ENCODE results near the gene FBRS. TPM values are rescaled to one million over a fixed set of nuclear protein-coding genes. Genes with fewer than 3 reads are reported as not detected.
A peak's percentile ranks its signal among the peaks of the same experiment; 100 is the strongest.

Gene FBRS
- total and polyA plus RNA-seq, 3 donors from 2014 or later, result 140 to 302 (median 165) TPM

DNA sequence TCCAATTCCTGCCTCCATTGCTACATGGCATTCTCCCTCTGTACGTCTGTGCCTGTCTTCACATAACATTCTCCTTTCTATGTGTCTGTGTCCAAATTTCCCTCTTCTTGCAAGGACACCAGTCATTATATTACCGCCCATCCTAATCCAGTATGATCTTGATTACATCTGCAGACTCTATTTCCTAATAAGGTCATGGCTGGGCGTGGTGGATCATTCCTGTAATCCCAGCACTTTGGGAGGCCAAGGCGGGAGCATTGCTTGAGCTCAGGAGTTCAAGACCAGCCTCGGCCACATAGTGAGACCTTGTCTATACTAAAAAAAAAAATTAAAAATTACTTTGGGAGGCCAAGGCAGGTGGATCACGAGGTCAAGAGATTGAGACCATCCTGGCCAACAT is 12.5 kb upstream of the FBRS start:
- TF ChIP-seq, protein P1, sequence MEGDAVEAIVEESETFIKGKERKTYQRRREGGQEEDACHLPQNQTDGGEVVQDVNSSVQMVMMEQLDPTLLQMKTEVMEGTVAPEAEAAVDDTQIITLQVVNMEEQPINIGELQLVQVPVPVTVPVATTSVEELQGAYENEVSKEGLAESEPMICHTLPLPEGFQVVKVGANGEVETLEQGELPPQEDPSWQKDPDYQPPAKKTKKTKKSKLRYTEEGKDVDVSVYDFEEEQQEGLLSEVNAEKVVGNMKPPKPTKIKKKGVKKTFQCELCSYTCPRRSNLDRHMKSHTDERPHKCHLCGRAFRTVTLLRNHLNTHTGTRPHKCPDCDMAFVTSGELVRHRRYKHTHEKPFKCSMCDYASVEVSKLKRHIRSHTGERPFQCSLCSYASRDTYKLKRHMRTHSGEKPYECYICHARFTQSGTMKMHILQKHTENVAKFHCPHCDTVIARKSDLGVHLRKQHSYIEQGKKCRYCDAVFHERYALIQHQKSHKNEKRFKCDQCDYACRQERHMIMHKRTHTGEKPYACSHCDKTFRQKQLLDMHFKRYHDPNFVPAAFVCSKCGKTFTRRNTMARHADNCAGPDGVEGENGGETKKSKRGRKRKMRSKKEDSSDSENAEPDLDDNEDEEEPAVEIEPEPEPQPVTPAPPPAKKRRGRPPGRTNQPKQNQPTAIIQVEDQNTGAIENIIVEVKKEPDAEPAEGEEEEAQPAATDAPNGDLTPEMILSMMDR (IDR thresholded peaks at IDR 0.05), result no peak
- WGBS, 2 donors, result 76 to 83% methylated on average over 6 of the region's 6 CpGs
- Histone ChIP-seq H3K36me3 (ENCODE audit: low read depth, missing control alignments) (no peaks in the 10 kb centered on the region), H3K27me3 (no peaks in the 10 kb centered on the region), H3K4me1 (no peaks in the 10 kb centered on the region), H3K4me3 (no peak overlapping the region), H3K27ac (no peak overlapping the region), H3K9me3 (no peaks in the 10 kb centered on the region)
- intact Hi-C loops (cut with DNase I; ENCODE audit: low total_unique reads), result no loop called here
- no peak for DNase-seq

DNA sequence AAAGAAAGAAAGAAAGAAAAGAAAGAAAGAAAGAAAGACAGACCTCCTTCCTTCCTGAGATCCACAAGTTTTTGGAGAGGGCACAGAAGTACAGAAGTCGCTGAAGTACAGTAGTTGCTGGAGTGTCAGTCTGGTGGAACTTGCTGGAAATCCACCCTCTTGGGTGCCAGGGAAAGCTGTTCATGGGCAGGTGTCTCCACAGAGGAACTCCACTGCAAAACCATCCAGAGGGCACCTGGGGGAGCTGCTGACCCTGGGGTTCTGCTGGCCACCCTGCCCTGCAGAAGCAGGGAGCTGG is 11.0 kb upstream of the FBRS start:
- Histone ChIP-seq H3K4me3 (no peak overlapping the region), H3K4me1 (peaks cover 7% of the 10 kb centered on the region), H3K27ac (no peak overlapping the region), H3K27me3 (no peaks in the 10 kb centered on the region), H3K36me3 (ENCODE audit: low read depth, missing control alignments) (no peaks in the 10 kb centered on the region), H3K9me3 (no peaks in the 10 kb centered on the region)
- TF ChIP-seq, protein P1 (IDR thresholded peaks at IDR 0.05), result no peak
- TF ChIP-seq POLR2A (IDR thresholded peaks at IDR 0.05), result no peak
- intact Hi-C loops (cut with DNase I; ENCODE audit: low total_unique reads), result no loop called here
- 81 to 83% methylated on average over 1 of the region's 1 CpG for WGBS, 2 donors
- no peak for DNase-seq

DNA sequence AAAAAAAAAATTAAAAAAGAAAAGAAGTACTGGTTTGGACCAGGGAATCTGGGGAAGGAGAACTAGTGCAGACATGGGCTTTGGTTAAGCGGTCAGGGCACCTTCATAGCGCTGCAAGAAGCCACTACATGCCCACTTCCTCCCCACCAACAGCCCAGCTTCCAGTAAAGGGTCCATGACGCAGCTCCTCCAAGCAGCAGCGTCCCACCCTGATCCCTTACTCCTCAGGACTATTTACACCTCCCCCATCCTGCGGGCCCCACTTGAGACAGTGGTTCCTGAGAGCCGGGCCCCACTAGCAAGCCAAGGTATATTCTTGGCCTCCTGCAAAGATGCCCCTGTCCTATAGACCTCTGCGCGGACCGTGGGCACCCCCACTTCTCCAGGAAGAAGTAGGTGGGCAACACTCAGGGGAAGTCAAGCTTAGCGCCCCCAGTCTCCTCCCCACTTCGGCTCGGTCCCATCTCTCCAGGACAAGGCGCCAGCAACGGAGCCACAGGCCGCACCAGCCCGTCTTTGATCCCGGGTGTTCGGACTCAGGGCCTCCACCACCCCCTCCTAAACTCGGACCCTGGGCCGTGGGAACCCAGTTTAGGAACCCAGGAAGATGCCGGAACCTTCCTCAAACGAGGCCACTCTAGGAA is 8.4 kb upstream of the FBRS start:
- intact Hi-C loops (cut with DNase I; ENCODE audit: low total_unique reads), result no loop called here
- H3K27me3 ChIP-seq, result no peaks in the 10 kb centered on the region
- H3K4me3 ChIP-seq, result peak overlapping the region; percentile 78 to 97
- TF ChIP-seq POLR2A (IDR thresholded peaks at IDR 0.05), result no peak
- TF ChIP-seq, protein P1 (IDR thresholded peaks at IDR 0.05), result no peak
- peaks cover 12% of the 10 kb centered on the region for H3K4me1 ChIP-seq
- peak overlapping the region; percentile 92 to 95 for H3K27ac ChIP-seq
- H3K9me3 ChIP-seq, result no peaks in the 10 kb centered on the region
- WGBS, 2 donors, result 16 to 19% methylated on average over 12 to 22 of the region's 22 CpGs
- peak; percentile 46 for DNase-seq
- H3K36me3 ChIP-seq (ENCODE audit: low read depth, missing control alignments), result no peaks in the 10 kb centered on the region

DNA sequence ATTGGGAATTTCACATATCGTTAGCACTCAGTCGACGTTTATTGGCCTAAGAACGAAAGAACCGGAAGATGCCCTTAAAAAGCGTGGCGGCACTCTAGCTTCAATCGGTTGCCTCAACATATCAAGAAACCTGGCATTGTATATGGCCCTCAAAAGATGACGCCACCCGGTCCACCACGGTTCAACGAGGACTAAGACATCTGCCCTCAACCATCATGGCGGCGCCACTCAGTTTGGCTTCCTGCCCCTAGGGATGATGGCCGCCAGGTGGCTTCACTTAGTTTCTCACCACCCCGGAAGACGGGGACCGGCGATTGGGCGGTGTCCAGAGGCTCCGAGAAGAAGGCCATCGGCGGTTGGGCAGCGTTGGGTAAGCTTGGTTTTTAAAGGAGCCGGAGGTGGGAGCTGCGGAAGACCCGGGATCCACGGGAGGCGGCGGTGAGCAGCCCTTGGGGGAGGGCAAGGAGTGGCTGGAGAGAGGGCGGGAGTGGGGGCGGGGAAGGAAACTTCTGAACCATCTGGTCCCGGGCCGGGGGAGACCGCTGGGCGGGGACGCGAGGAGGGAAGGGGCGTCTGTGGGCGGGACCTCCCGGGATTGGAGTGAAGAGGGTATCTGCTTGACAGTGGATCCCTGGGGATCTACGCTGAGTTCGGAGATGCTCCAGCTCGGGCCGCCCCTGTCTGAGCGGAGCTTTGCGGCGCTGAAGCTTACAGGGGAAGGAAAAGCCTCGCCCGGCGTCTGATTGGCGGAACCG is 7.7 kb upstream of the FBRS start, which contains the start of gene PRR14:
Gene PRR14, plus strand, starts transcription at position 592 of the 755 bp plus-strand sequence. CDS start 686 bp downstream, outside the sequence.
- Histone ChIP-seq H3K4me1 (peaks cover 12% of the 10 kb centered on the region), H3K27ac (peak within 1 kb of the TSS; percentile 92 to 95), H3K36me3 (ENCODE audit: low read depth, missing control alignments) (no peaks in the 10 kb centered on the region), H3K27me3 (no peaks in the 10 kb centered on the region), H3K4me3 (peak within 1 kb of the TSS; percentile 78 to 97), H3K9me3 (no peaks in the 10 kb centered on the region)
- WGBS, 2 donors, result 1 to 2% methylated on average over 50 to 52 of the region's 53 CpGs
- DNase-seq, result peak; percentile 100
- no peak for TF ChIP-seq POLR2A (IDR thresholded peaks at IDR 0.05)
- TF ChIP-seq, protein P1 (IDR thresholded peaks at IDR 0.05), result peak; percentile 17 to 80 (median 79)
- intact Hi-C loops (cut with DNase I; ENCODE audit: low total_unique reads), result no loop called here

All from testis (tissue), 3 donors.